Fibroblast of skin of right biceps (primary cell): ENCODE measurements around the gene MYRIP.
"Not testable (repeated sequence)": the region's sequence is repeated elsewhere in the genome, so short reads cannot be mapped to it uniquely, and the experiment has no call there.

Experiments
- DNase-seq: peaks from one replicate; pipeline ENCODE4 v3.0.0-alpha.2; 2013

The MYRIP gene

DNA sequence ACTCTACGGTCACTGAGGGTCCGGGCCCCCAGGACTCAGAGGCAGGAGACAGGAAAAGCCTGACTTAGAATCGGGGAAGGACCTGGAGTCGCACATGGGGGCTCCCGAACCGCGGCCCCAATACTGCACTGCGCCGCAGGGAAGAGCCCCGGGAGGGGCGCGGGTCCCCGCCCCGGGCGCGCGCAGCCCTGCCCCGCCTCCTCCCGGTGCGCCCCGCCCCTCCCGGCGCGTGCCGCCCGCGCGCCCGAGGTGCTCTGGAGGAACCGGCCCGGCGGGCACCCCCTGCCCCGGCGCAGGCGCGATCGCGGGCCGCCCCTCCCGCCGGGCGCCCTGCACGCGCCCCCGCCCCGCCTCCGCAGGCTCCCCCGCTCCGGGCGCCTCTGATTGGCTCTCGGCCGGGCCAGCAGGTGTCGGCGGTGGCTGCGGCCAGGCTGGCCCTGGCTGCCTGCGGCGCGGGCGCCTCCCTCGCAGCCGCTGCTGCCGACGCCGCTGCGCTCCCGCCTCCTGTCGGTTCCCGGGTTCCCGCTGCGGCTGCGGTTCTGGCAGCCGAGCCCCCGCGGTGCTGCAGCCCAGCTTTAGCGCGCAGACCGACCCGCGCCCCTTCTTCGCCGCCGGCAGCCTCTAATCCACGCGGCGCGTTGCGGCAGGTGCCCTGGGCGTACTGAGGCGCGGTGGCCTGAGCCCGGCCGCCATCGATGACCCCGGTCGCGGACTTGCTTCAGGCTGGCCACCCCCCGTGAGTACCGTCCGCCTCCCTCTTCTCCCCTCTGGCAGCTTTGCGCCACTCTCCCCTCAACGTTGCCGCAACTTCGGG is at the start of gene MYRIP:
MYRIP (plus strand) TSS at position 429 of the 814 bp plus-strand sequence. CDS start 91,208 bp downstream, outside the sequence.
- DNase-seq, result no peak

- no peak for DNase-seq
Measured at GRCh38 chr3:39760325-39760724, 49.1 kb upstream of the MYRIP start.

GRCh38 chr3:39762537-39763070 is 46.8 kb upstream of the MYRIP start:
- DNase-seq, result no peak

GRCh38 chr3:39763390-39763789 is 46.0 kb upstream of the MYRIP start:
- DNase-seq, result no peak

DNA sequence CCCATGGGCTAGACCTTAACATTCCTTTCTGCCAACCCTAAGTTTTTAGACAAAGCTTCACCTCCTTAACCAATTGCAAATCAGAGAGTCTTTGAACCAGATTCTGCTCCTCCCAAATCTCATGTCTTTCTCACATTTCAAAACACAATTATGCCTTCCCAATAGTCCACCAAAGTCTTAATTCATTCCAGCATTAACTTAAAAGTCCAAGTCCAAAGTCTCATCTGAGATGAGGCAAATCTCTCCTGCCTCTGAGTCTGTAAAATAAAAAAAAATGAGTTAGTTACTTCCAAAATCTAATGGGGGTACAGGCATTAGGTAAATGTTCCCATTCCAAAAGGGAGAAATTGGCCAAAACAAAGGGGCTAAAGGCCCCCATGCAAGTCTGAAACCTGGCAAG is 43.8 kb upstream of the MYRIP start:
- no peak for DNase-seq

- DNase-seq, result no peak
Measured at GRCh38 chr3:39766433-39766832, 43.0 kb upstream of the MYRIP start.

DNA sequence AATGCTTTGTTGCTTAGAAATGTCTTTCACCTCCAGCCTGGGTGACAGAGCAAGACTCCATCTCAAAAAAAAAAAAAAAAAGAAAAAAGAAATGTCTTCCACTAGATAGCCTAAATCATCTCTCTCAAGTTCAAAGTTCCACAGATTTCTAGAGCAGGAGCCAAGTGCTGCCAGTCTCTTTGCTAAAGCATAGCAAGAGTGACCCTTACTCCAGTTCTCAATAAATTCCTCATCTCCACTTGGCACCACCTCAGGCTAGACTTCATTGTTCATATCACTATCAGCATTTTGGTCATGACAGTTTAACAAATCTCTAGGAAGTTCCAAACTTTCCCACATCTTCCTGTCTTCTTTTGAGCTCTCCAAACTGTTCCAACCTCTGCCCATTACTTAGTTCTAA is 42.5 kb upstream of the MYRIP start:
- not testable (repeated sequence) for DNase-seq

- not testable (repeated sequence) for DNase-seq
Measured at GRCh38 chr3:39778168-39778567, 31.2 kb upstream of the MYRIP start.

- no peak for DNase-seq
Measured at GRCh38 chr3:39779511-39780230, 29.7 kb upstream of the MYRIP start.

DNA sequence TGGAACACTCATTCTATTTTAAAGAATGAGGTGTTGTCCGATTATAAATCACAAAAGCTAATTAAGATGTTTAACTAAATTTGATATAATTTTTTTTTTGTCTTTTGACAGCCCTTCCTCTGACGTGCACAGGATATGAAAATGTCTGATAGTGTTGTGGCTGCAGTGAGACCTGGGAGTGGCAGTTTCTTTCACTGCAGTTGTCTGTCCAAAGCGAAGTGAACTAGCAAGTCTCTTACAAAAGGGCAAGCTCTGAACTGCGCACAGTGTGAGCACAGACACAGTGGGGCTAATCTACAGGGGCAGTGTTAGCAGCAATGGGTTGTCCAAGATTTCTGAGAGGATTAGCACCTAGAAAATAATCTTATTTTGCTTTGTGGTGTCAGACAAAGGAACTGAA is 29.1 kb upstream of the MYRIP start:
- no peak for DNase-seq

- no peak for DNase-seq
Measured at GRCh38 chr3:39781025-39781424, 28.4 kb upstream of the MYRIP start.

DNA sequence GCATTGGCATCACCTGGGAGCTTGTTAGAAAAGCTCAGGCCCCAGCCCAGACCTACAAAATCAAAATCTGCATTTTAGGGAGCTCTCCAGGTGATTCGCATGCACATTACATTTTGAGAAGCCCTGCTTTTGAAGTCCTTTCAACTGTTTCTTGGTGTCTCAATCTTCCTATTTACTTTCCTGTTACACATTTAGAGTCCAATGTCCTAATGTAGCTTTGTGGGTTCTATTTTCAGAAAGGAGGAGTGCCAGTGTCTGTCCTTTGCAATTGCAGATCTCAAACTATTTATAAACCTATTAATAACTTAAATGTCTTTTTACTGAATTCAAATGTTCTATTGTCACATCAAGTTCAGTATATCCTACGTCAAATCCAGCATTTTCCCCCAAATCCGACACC is 27.8 kb upstream of the MYRIP start:
- no peak for DNase-seq

DNA sequence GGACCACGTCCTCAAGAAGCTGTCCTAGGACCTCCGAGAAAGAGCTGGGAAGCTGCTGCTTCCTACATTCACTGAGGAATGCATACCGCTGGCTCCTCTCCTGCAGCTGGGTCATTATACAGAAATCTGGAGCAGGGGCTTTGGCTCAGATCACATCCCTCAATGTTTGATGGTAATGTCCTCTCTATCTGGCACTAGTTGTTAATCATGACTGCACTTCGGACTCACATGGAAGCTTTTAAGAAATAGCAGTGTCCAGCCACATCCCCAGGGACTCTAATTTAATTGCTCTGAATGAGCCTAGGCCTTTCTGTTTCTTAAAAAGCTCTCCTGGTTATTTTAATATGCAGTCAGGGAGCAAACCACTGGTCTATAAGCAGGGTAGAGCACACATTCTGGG is 25.7 kb upstream of the MYRIP start:
- no peak for DNase-seq

DNA sequence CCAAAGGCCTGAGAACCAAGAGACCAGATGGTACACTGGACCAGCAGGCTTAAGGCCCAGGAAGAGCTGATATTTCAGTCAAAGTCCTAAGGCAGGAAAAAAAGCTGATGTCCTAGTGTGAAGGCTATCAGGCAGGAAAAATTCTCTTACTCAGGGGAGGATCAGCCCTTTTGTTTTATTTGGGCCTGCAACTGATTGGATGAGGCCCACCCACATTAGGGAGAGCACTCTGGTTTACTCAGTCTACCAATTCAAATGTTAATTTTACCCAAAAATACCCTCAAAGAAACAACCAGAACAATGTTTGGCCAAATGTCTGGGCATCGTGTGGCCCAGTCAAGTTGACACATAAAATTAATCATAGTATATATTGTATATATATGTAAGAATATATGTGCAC is 24.5 kb upstream of the MYRIP start:
- DNase-seq, result no peak

DNA sequence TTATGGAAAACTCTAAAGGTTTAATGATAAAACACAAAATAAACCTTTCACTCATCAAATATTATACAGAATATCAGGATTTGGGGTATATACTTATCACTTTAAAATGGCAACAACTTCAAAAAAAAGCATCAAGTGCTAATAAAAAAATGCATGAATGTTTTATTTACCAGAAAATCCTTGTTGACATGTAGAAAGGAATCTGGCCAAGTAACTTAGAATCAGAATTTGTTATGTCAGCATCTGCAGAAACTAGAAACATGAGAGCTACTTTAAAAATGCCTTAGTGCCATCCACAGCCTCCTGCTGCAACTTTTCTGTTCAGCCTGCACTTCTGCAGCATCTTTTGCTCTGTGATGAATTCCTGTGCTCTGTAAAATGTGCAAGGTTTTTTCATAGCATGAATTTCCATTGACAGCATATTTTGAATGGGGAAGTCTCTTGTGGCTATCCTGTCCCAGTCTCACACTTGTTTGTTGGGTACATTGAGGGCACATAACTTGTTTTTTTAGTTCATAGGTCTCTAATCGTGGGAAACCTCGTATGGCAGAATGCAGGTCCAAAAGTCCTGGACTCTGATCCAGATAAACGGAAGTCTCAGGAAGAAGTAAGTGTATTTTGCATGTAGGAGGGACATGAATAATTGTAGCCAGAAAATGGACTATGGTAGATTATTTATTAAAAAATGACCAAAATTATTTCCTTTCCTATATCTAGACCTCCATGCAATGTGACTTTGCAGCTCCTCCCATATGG is 21.1 kb upstream of the MYRIP start:
- no peak for DNase-seq

- no peak for DNase-seq
Measured at GRCh38 chr3:39791603-39792002, 17.8 kb upstream of the MYRIP start.

DNA sequence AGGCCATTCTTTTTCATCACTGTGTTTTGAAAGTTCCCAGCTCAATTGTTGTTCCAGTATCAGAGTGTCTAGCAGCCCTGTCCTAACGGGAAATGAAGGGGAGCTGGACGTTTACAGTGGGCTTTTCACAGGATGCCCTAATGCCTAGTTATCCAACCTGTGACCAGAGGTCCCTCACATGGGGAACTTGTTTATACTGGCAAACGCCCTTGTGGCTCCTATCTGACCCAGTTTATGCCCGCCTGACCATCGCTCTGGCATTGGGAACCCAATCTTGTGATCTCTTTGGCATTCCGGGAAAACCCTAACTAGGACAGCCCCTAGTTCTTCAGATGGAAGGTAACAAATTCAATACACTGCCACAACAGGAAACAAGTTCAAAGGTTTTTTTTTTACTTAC is 14.5 kb upstream of the MYRIP start:
- no peak for DNase-seq

GRCh38 chr3:39801216-39801615 is 8.2 kb upstream of the MYRIP start:
- DNase-seq, result no peak

DNA sequence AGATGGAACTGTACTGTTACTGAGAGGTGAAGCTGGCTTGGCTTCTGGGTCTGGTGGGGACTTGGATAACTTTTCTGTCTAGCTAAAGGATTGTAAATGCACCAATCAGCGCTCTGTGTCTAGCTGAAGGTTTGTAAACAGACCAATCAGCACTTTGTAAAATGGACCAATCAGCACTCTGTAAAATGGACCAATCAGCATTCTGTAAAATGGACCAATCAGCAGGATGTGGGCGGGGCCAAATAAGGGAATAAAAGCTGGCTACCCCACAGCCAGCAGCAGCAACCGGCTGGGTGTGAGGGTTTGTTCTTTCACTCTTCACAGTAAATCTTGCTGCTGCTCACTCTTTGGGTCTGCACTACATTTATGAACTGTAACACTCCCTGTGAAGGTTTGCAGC is 6.9 kb upstream of the MYRIP start:
- not testable (repeated sequence) for DNase-seq

GRCh38 chr3:39803956-39804355 is 5.5 kb upstream of the MYRIP start:
- DNase-seq, result no peak

- DNase-seq, result no peak
Measured at GRCh38 chr3:39804951-39805350, 4.5 kb upstream of the MYRIP start.

- no peak for DNase-seq
Measured at GRCh38 chr3:39805650-39806049, 3.8 kb upstream of the MYRIP start.

- no peak for DNase-seq
Measured at GRCh38 chr3:39806820-39807219, 2.6 kb upstream of the MYRIP start.
